A549 (cell line): ENCODE data around the gene TPCN2.

ENCODE experiments used
- CTCF ChIP-seq: fragments of >200 bp; sonication (Bioruptor Twin); formaldehyde crosslinking; IDR thresholded peaks from 3 replicates; pipeline ENCODE4 v1.5.1; 2016
- E2F6 ChIP-seq: IDR thresholded peaks from 2 replicates; pipeline ENCODE4 v1.6.1; 2012; ENCODE audit warnings: low read depth, borderline replicate concordance
- POLR2AphosphoS2 ChIP-seq: conservative IDR thresholded peaks from 2 replicates; pipeline ENCODE4 v1.6.1; 2012; ENCODE audit warnings: low read length, improper control_type of control experiment, inconsistent platforms

- no peak for TF ChIP-seq E2F6
- no peak for TF ChIP-seq POLR2AphosphoS2
- TF ChIP-seq CTCF = no peak
These were observed 100.1 kb downstream of the TPCN2 start for GRCh38 chr11:69148806-69149205.
